ENCODE data around the gene ORC5. TPM values are rescaled to one million over a fixed set of nuclear protein-coding genes. Genes with fewer than 3 reads are reported as not detected.

ORC5 gene
- total RNA-seq, 2 experiments from 2014 or later: 31.5 to 32.9 TPM

Other genes starting within 250 kb of the ORC5 start
- gene RELN, start 218.4 kb downstream of the ORC5 start, total RNA-seq: not detected
- not detected for gene LHFPL3, start 120.6 kb upstream of the ORC5 start, total RNA-seq

Data from activated naive CD8-positive, alpha-beta T cell treated with anti-CD3 and anti-CD28 coated beads for 36 hours (primary cell).